Fibroblast of peridontal ligament (primary cell): ENCODE results near the gene PPP1R27.
A peak's percentile ranks its signal among the peaks of the same experiment; 100 is the strongest.

Experiments used
- DNase-seq: peaks from one replicate; pipeline ENCODE4 v3.0.0-alpha.2; 2010; ENCODE audit errors: extremely low read depth

Gene PPP1R27, protein sequence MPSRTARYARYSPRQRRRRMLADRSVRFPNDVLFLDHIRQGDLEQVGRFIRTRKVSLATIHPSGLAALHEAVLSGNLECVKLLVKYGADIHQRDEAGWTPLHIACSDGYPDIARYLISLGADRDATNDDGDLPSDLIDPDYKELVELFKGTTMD

GRCh38 chr17:81834831-81835267 lies at the start of gene PPP1R27:
Gene PPP1R27, minus strand, starts transcription at chr17:81835050. Its CDS starts 97 bp downstream, at chr17:81834953.
- no peak for DNase-seq

DNA sequence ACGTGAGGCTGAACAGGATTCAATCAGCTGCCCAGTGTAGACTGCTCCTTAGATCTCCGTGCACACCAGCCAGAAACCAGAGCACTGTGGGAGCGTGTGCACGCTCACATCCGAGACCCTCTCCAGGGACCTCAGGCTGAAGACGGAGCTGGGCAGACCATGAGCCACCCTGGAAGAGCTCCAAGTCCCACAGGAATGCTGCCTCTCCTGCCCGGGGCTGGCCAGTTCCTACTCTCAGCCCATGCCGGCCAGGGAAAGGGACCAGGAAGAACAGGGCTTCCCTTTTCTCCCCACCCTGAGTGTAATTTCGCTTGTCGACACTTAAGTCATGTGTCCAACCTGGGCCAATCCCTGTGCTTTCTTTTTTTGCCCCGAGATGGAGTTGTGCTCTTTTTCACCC lies 49.7 kb upstream of the PPP1R27 start:
- DNase-seq = peak; percentile 71

- no peak for DNase-seq
Measured at GRCh38 chr17:81879121-81879520, 44.3 kb upstream of the PPP1R27 start.

- no peak for DNase-seq
Measured at GRCh38 chr17:81878294-81878693, 43.4 kb upstream of the PPP1R27 start.

DNA sequence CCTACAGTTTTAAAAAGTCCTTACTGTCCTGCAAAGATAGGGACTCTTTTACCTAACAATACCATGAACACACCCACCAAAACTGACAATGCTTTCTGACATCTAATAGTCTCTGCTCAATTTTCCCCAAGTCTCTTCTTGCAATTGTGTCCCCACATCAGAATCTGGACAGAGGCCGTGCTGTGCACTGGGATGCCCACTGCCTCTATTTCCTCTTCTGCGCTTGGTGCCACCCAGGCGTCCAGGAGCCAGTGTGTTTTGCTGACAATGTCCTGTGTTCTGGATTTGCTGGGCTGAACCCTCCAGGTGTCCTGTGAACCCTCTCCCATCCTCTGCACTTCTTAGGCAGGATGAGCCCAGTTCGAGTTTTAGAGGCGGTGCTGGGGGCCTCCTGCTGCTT lies 42.7 kb upstream of the PPP1R27 start:
- DNase-seq = no peak

DNA sequence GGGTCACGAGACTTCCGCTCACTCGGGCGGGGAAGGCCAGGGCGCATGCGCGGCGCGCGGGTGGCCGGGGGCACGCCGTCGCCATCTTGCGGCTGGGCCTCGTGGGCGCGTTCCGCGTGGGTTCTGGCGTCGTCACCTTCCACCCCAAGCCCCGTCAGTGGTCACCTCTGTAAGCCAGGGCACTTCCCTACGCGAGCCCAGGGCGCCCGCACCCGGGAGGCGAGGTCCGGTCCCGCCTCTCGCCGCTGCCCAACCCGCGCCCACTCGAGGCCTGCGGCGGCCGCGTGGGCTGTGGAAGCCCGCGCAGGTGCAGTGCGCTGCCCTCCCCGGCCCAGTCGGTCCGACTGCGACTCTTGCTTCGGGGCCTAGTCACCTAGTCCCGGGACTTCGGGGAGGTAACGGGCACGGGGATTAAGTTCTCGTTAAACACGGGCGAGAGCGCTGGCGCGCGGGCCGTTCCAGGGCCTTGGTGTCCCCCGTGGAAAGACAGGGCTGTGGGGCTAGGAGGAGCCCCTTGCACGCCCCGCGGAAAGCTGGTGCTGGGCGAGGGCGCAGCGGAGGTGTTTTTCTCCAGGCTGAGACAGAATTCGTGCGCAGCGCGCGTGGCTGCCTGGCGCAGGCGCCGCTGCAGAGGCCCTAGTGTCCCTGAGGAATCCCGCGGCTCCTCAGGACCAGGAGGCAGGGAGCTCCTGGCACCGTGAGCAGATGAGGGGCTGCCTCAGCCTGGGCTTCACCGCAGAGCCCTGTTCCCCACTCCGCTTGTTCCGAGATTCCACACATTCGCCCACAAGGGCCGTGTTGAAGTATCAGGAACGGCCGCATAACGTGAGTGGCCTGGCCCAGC lies 36.8 kb upstream of the PPP1R27 start:
- DNase-seq = peak; percentile 81

DNA sequence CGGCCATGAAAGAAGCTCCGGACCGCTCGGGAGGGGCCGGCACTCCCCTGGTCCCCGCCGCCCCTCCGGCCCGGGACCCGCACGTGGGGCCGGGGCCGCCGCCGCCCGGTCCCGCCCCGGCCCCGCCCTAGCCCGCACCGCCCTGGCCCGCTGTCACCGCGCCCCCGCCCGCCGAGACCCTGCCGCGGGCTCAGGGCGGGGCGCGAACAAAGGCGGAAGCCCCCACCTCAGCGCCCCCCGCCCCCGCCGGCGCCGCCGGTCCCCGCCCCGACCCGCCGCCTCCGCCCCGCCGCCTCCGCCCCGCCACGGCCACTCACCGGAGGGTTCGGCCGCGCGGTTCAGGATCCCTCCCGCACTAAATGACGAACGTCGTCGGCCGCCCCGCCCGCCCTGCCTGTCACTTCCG lies 36.1 kb upstream of the PPP1R27 start, which contains the start of gene ARHGDIA:
TSS of gene ARHGDIA (minus strand) at position 357 of the 406 bp plus-strand sequence. CDS start 1,407 bp downstream, outside the sequence.
- no peak for DNase-seq

- no peak for DNase-seq
Measured at GRCh38 chr17:81870131-81870980, 35.5 kb upstream of the PPP1R27 start.

- DNase-seq = no peak
Measured at GRCh38 chr17:81869221-81870130, 34.6 kb upstream of the PPP1R27 start.

GRCh38 chr17:81868674-81869220 lies 33.9 kb upstream of the PPP1R27 start:
- peak; percentile 71 for DNase-seq

- DNase-seq = no peak
Measured at GRCh38 chr17:81867991-81868673, 33.3 kb upstream of the PPP1R27 start.

DNA sequence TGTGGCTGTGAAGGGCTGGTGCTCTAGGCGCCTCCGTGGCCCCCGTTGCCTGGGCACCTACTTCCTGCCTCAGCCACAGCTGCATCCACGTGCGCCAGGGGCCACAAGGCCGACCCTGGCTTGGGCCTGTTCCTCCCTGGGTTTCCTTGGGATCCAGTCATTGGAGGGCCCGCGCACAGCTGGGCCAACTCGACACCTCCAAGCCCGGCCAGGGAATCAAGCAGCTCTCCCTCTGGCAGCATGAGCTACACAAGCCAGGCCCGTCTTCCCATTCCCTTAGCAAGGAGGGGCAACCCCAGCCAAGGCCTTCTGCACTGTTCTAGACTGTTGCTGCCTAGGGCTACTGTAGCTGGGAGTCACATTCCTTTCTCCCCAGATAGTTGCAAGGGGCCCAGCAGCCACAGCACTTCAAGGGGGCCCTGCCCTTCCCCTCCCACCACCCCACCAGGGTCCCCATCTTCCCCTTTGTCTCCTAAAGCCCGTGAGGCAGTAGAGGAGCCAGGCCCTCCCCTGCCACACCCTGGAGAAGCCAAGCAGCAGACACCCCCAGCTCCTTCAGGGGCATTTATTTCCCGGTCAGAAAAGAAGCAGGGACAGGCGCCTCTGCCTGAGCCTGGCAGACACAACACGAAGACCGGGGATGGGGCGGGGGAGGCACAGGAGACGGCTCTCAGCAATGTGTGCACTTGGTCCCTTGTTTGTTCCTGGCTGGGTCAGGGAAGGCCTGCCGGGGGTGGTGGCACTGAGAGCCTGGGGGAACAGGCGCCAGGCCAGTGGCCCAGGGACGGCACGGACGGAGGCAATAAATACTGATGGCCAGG lies 32.5 kb upstream of the PPP1R27 start:
- DNase-seq = no peak

- DNase-seq = no peak
Measured at GRCh38 chr17:81866440-81867169, 31.8 kb upstream of the PPP1R27 start.

DNA sequence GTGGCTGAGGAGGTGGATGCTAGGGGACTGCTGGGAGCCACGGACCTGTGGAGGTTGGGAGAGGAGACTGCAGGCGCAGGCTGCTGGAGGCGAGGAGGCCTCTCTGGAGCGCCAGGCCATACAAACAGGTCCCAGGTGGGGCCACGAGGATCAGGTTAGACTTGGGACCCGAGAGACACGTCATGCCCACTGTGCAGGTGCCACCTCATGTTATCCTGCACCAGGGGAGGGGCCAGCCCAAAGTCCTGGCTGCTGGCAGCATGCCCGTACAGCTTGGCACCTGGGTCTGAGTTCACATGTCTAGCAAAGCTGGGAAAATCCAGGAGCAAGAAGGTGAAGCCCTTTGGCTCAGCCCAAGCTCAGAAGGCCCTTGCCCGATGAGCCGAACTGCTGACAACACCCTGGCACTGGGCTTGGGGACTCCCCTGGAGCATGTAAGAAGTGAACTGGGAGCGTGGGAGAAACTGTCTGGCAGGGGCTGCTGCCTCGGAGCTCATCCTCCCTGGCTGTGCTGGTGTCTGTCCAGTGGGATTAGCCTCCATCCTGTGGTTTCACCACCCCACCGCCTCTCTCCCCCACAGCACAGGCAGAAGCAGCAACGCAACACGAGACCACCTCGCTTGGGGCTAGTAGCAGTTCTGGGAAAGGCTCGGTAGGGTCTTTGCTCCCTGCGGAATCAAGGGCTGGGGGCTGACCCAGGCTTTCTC lies 31.0 kb upstream of the PPP1R27 start:
- peak; percentile 9 for DNase-seq

- no peak for DNase-seq
Measured at GRCh38 chr17:81865358-81865732, 30.5 kb upstream of the PPP1R27 start.

- no peak for DNase-seq
Measured at GRCh38 chr17:81863833-81864768, 29.3 kb upstream of the PPP1R27 start.

- DNase-seq = peak; percentile 17
Measured at GRCh38 chr17:81863123-81863675, 28.3 kb upstream of the PPP1R27 start.
